Esophagus mucosa (tissue), 1 donor: ENCODE results near the gene MBOAT2. TPM values are rescaled to one million over a fixed set of nuclear protein-coding genes. Genes with fewer than 3 reads are reported as not detected.

Experiments used
- ATAC-seq: fragments of 200-7000 bp; cut with Tn5 transposase; one replicate; pipeline ENCODE4 v1.9.1; 2020
- total RNA-seq: library from RNA; stranded (reverse); gene quantifications from one replicate; pipeline ENCODE4 v1.2.4, GENCODE V29; 2023
- donor health status: DM: yes; HTN: yes; CAD: no.

MBOAT2 gene
- total RNA-seq, 1 donor from 2014 or later, result 108 TPM

GRCh38 chr2:8893978-8894820 is 109.3 kb downstream of the MBOAT2 start:
- ATAC-seq, result no peak

- no peak for ATAC-seq
Measured at GRCh38 chr2:8893474-8893873, 110.0 kb downstream of the MBOAT2 start.

- no peak for ATAC-seq
Measured at GRCh38 chr2:8892111-8892510, 111.4 kb downstream of the MBOAT2 start.

GRCh38 chr2:8889978-8890377 is 113.5 kb downstream of the MBOAT2 start:
- ATAC-seq, result peak; percentile 22

GRCh38 chr2:8888963-8889362 is 114.5 kb downstream of the MBOAT2 start:
- ATAC-seq, result no peak

- no peak for ATAC-seq
Measured at GRCh38 chr2:8886876-8887275, 116.6 kb downstream of the MBOAT2 start.

- ATAC-seq, result no peak
Measured at GRCh38 chr2:8886202-8886518, 117.3 kb downstream of the MBOAT2 start.

GRCh38 chr2:8885449-8886201 is 117.9 kb downstream of the MBOAT2 start:
- peak; percentile 92 for ATAC-seq

GRCh38 chr2:8884812-8885211 is 118.7 kb downstream of the MBOAT2 start:
- no peak for ATAC-seq

GRCh38 chr2:8882094-8882493 is 121.4 kb downstream of the MBOAT2 start:
- ATAC-seq, result peak; percentile 76

- ATAC-seq, result no peak
Measured at GRCh38 chr2:8877894-8878293, 125.6 kb downstream of the MBOAT2 start.

GRCh38 chr2:8877332-8877731 is 126.2 kb downstream of the MBOAT2 start:
- no peak for ATAC-seq

- no peak for ATAC-seq
Measured at GRCh38 chr2:8876628-8877027, 126.9 kb downstream of the MBOAT2 start.

GRCh38 chr2:8872821-8873432 is 130.6 kb downstream of the MBOAT2 start:
- ATAC-seq, result peak; percentile 55

GRCh38 chr2:8870441-8870840 is 133.0 kb downstream of the MBOAT2 start:
- ATAC-seq, result no peak

- ATAC-seq, result no peak
Measured at GRCh38 chr2:8867363-8867762, 136.1 kb downstream of the MBOAT2 start.

- no peak for ATAC-seq
Measured at GRCh38 chr2:8863331-8863953, 140.0 kb downstream of the MBOAT2 start.

- no peak for ATAC-seq
Measured at GRCh38 chr2:8862230-8862629, 141.3 kb downstream of the MBOAT2 start.

- no peak for ATAC-seq
Measured at GRCh38 chr2:8861797-8862196, 141.7 kb downstream of the MBOAT2 start.

- peak; percentile 58 for ATAC-seq
Measured at GRCh38 chr2:8860239-8860638, 143.2 kb downstream of the MBOAT2 start.

- ATAC-seq, result no peak
Measured at GRCh38 chr2:8858910-8859309, 144.6 kb downstream of the MBOAT2 start.

GRCh38 chr2:8858264-8858663 is 145.2 kb downstream of the MBOAT2 start:
- ATAC-seq, result no peak

GRCh38 chr2:8857709-8858108 is 145.8 kb downstream of the MBOAT2 start:
- no peak for ATAC-seq
